ENCODE results near the gene LAMTOR4.

The LAMTOR4 gene

DNA sequence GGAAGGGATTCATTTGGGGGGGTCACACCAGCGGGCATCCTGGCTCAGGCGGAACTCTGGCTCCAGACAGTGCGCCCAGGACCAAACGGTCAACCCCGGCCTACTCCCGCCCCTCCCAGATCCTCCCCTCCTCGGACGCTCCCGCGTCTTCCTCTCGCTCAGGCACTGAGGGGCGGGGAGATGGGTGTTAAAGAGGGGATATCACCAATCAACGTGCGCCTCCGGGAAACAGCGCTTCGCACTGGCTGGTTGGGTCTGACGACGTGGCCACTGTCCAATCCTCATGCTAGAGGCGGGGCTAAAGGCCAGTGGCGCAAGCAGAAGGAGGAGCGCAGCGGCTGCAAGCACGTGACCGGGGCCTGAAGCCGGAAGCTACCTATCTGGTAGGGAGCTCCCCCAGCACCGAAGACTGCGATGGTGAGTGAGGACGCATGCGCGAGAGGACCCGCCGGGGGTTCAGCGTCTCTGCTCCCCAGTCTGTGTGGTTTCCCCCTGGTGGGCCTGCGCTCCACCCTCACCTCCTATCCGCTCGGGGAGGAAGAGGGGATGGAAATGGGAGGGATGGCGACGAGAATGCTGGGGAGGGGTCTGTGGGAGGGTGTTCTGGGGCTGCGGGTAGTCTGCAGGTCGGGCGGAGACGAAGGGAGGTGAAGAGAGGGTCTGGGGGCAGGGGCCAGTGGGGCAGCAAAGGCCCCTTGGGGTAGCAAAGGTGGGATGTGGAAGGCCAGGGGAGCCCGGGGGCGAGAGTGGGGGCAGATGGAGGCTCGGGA lies at the start of gene LAMTOR4:
Gene LAMTOR4 (plus strand): TSS at position 360 of the 770 bp plus-strand sequence. CDS start 55 bp downstream, at position 415.
- DNase-seq: peak; percentile 98

GRCh38 chr7:100099452-100099851 lies 49.3 kb upstream of the LAMTOR4 start:
- DNase-seq: no peak

DNA sequence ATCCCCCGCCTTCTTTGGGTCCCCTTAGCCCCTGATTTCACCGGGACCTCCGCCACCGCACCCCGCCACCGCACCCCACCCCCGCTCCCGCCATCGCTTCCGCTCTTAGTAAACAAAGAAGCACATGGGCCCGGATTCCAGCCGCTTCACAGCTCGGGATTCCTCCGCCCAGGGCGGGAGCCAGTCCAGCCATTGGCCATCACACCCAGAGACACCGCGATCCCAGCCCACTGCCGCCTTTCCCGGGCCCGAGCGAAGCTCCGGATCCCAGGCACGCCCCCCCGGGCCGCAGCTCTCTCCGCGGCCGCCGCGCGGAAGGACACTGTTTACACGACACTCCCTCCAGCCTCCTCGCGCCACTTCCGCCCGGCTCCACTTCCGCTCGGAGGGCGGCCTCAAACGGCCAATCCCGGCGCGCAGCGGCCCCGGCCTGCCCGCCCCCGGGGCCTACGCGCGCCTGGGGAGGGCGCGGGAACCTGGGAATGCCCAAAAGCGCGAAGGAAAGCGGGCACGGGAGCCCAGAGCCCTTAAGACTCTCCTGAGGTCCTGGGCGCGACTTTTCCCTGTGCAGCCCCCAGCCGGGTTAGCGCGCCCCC lies 48.2 kb upstream of the LAMTOR4 start:
- DNase-seq: peak; percentile 87

GRCh38 chr7:100101016-100101862 lies 47.5 kb upstream of the LAMTOR4 start, which contains the start of the genes AP4M1 and MCM7:
Gene AP4M1, plus strand, starts transcription at chr7:100101643. Its CDS starts 72 bp downstream, at chr7:100101715.
Gene MCM7, minus strand, starts transcription at chr7:100101397. Its CDS starts 103 bp downstream, at chr7:100101294.
- peak; percentile 95 for DNase-seq

DNA sequence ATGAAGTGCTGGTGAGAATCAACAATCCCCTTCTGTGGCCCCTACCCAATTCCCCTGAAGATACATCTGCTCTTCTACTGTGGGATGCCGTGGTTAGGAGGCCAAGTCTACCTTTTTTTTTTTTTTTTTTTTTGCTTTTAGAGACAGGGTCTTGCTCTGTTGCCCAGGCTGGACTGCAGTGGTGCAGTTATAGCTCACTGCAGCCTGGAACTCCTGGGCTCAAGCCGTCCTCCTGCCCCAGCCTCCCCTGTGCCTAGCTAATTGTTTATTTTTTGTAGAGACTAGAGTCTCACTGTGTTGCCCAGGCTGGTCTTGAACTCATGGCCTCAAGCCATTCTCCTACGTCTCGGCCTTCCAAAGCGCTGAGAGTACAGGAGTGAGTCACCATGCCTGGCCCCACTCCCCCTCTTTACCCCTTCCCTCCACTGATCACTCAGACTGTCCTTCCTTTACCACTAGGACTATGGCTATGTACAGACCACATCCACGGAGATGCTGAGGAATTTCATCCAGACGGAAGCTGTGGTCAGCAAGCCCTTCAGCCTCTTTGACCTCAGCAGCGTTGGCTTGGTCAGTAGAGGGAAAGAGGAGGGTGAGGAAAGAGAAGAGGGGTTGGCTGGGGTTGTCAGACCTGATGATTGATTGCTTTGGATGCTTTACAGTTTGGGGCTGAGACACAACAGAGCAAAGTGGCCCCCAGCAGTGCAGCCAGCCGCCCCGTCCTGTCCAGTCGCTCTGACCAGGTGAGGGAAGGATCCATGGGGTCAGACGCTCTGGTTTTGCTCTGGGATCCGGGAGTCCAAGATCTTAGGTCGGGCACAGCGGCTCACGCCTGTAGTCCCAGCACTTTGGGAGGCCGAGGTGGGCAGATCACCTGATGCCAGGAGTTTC lies 45.5 kb upstream of the LAMTOR4 start:
- no peak for DNase-seq

DNA sequence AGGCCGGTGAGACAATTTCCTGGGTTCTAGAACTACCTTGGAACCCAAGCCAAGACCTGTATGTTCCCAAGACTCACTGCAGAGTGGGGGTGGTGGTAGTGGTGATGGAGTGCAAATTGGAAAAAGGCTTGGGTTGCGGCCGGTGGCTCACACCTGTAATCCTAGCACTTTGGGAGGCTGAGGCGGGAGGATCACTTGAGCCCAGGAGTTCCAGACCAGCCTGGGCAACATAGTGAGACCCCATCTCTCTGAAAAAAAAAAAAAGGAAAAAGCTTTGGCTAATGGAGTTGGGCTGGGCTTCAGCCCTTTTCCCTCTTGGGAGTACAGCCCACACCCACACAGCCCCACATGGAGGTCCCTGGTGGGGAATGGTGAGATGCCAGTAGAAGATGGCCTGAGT lies 43.2 kb upstream of the LAMTOR4 start:
- no peak for DNase-seq

- DNase-seq: no peak
These were observed 42.1 kb upstream of the LAMTOR4 start for GRCh38 chr7:100106633-100107032.

GRCh38 chr7:100107125-100107737 lies 41.5 kb upstream of the LAMTOR4 start:
- DNase-seq: no peak

GRCh38 chr7:100107890-100108289 lies 40.8 kb upstream of the LAMTOR4 start:
- no peak for DNase-seq

DNA sequence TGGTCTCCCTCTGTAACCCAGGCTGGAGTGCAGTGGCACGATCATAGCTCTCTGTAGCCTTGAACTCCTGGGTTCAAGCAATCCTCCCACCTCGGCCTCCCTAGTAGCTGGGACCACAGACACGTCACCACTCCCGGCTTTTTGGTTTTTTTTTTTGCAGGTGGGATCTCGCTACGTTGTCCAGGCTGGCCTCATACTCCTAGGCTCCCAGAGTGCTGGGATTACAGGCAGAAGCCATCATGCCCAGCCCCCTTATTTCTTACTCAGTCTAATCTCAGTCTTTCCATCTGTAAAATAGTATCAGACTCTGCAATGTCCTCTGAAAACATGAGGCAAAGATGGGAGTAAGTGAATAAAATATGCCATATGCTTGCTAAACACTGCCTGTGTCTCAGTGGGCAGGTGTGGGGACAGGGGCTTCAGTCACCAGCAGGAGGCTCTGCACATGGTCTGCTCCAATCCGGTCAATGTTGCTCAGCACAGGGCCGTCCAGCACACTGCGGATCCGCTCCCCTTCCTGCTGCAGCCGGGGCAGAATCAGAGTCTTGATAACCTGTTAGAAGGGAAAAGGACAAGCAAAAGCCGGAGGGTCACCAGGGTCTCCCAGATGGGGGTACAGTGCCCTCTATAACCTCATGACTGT lies 39.1 kb upstream of the LAMTOR4 start:
- DNase-seq: no peak

DNA sequence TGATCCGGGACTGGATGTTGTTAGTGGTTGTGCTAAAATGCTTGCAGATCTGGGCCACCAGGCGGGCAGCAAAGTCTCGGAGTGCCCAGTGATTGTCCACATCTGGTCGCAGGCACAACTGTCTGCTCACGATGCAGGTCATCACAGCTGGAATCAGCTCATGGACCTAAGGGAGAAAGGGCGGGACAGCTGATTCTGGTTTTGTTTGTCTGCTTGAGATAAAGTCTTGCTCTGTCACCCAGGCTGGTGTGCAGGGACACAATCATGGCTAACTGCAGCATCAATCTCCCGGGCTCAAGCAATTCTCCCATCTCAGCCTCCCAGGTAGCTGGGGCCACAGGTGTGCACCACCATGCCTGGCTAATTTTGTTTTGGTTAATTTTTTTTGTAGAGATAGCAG lies 37.6 kb upstream of the LAMTOR4 start:
- DNase-seq: no peak

- DNase-seq: no peak
These were observed 36.8 kb upstream of the LAMTOR4 start for GRCh38 chr7:100111914-100112313.

DNA sequence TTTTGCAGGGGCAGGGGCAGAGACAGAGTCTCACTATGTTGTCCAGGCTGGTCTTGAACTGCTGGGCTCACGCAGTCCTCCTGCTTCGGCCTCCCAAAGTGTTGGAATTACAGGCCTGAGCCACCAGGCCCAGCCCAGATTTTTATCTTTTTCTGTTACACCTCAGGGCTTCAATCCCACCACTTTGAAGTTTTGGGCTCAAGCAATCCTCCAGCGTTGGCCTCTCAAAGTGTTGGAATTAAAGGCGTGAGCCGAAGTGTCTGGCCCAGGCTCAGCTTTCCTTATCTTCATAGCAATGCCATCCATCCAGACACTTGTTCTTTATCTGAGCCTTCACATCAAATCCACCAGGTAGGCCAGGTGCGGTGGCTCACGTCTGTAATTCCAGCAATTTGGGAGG lies 33.7 kb upstream of the LAMTOR4 start:
- DNase-seq: no peak

- no peak for DNase-seq
These were observed 30.2 kb upstream of the LAMTOR4 start for GRCh38 chr7:100118388-100119071.

GRCh38 chr7:100119072-100119969 lies 29.4 kb upstream of the LAMTOR4 start, which contains the start of the genes CNPY4 and TAF6:
Gene CNPY4, plus strand, starts transcription at chr7:100119634. Its CDS starts 111 bp downstream, at chr7:100119745.
Gene TAF6, minus strand, starts transcription at chr7:100119358. Its CDS starts 5,149 bp downstream, at chr7:100114209.
- peak; percentile 94 for DNase-seq

DNA sequence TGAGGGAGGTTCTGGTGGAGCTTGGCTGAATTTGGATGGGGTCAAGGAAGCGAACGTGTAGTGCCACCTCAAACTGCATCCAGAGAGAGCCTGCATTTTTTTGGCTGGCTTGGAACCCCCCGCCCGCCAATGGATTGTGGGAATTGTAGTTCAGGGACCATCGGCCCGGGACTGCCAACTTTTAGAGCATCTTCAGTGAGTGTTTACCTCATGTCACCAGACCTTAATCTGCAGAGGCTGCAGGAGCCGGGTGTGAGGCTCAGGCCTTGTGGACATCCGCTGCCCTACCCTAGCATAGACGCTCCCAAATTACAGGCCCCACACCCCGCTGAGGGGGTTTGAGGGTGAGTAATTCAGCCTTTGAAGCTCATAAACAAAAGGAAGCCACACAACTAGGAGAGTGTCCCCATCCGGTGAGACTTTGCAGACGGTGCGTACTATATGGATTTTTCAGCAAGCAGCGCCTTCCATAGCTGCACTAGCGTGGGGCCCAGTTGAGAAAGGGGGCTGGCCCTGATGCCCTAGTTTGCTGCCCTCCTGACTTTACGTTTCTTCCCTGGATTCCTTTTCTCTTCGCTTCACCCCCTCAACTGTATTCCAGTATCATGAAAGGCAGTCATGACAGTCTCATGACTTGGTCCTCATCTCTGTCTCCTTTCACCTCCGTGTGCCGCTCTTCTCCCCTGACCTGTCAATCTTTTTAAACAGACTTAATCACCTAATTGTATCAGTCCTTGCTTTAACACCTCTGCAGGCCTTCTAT lies 28.6 kb upstream of the LAMTOR4 start:
- peak; percentile 73 for DNase-seq

DNA sequence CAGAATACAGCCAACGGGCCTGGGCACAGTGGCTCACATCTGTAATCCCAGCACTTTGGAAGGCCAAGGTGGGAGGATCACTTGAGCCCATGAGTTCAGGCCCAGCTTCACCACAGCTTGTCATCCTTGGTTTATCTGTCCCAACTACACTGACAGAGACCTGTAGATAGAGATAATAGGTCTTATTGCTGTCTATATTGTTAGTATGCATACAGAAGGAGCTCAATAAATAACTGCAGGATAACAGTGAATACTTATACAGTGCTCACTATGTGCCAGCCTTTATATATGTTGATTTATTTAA lies 28.0 kb upstream of the LAMTOR4 start:
- DNase-seq: no peak

DNA sequence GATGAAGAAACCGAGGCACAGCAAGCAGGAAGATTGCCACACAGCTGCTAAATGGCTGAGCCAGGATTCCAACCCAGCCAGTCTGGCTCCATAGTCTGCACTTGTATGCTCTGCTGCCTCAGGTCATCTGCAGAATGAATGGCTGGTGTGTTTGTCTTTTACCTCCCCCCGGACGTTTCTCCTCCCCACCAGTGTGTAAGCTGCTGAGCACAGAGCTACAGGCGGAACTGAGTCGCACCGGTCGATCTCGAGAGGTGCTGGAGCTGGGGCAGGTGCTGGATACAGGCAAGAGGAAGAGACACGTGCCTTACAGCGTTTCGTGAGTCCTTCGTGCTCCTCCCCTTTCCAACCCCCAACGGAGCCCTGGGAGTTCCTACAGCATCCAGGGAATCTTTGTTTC lies 26.7 kb upstream of the LAMTOR4 start:
- DNase-seq: no peak

DNA sequence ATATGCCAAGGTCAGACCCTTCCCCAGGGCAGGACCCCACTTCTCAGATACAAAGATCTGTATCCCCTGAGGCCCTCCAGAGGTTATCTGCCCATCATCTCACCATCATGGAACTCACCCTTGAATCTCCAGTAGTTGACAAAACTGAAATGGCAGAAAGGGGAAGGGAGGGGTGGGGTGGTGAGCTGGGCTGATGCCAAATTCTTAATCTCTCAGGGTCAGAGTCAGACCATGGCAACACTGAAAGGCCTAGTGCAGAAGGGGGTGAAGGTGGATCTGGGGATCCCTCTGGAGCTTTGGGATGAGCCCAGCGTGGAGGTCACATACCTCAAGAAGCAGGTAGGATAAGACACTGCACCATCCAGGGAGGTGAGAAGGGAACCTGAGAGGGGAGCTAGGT lies 26.1 kb upstream of the LAMTOR4 start:
- DNase-seq: no peak

All from activated naive CD4-positive, alpha-beta T cell treated with anti-CD3 and anti-CD28 coated beads, Interleukin-2, amount 50 U/mL, for 16 hours (primary cell).